Right cardiac atrium (tissue), 5 donors: Measurements from ENCODE around the gene MRPS10. TPM values are rescaled to one million over a fixed set of nuclear protein-coding genes. Genes with fewer than 3 reads are reported as not detected.
"Not testable (repeated sequence)": the region's sequence is repeated elsewhere in the genome, so short reads cannot be mapped to it uniquely, and the experiment has no call there.

ENCODE experiments used
- ATAC-seq, 2 donors: fragments of 200-7000 bp; cut with Tn5 transposase; one replicate each; pipeline versions ENCODE4 v1.8.0 to v1.9.1; 2020; ENCODE audit warnings: moderate library complexity in 2 of 2, mild to moderate bottlenecking in 1 of 2
- DNase-seq, 3 donors: peaks; one replicate each; pipeline ENCODE4 v3.0.0-alpha.2; 2020
- H3K27ac ChIP-seq: one replicate; pipeline ENCODE4 v1.5.1; 2013; ENCODE audit warnings: mild to moderate bottlenecking, low read length, control low read depth, moderate library complexity
- H3K27me3 ChIP-seq: one replicate; pipeline ENCODE4 v1.6.1; 2013; ENCODE audit not compliant: control insufficient read depth, insufficient read depth
- H3K4me1 ChIP-seq: one replicate; pipeline ENCODE4 v1.6.1; 2013; ENCODE audit warnings: low read length; ENCODE audit not compliant: control insufficient read depth, insufficient read depth
- H3K4me3 ChIP-seq: one replicate; pipeline ENCODE4 v1.5.1; 2013; ENCODE audit warnings: low read length, control low read depth
- H3K9me3 ChIP-seq: one replicate; pipeline ENCODE4 v1.6.1; 2013; ENCODE audit warnings: low read length; ENCODE audit not compliant: control insufficient read depth
- WGBS: extraction: QIAGEN DNeasy Blood & Tissue Kit; methylation state at CpG from one replicate; pipeline ENCODE4 v1.1.7; 2013; 5-methylcytosine and 5-hydroxymethylcytosine counted together
- intact Hi-C, 4 donors: fragments of 100-400 bp; cut with DNase I; formaldehyde crosslinking; loops; one replicate each; pipeline versions ENCODE4 v1.11.0 to v1.14.0; 2022 to 2023
- polyA plus RNA-seq: library from polyadenylated mRNA; stranded (reverse); fragments of 200-250 nt; gene quantifications from one replicate; pipeline ENCODE4 v1.2.3, GENCODE V29; 2013
- total RNA-seq, 4 donors: library from RNA; stranded (reverse); fragmentation: NEBNext Ultra II Directional; extraction: Animal tissue kit (Norgen Biotek cat#: 25700); gene quantifications; one replicate each; pipeline ENCODE4 v1.2.1, GENCODE V29; 2021
- donor health status: healthy with polysubstance abuse.
- donor health status: DM: no; HTN: yes; CAD: no.
- donor health status: DM: no; HTN: no; CAD: no.
- donor health status: DM: no; HTN: yes; CAD: no; lungs with severe emphysema.
- donor health status: DM: yes; HTN: yes; CAD: no.

The MRPS10 gene
- total and polyA plus RNA-seq, 5 donors: 39.0 to 46.1 (median 41.8) TPM

DNA sequence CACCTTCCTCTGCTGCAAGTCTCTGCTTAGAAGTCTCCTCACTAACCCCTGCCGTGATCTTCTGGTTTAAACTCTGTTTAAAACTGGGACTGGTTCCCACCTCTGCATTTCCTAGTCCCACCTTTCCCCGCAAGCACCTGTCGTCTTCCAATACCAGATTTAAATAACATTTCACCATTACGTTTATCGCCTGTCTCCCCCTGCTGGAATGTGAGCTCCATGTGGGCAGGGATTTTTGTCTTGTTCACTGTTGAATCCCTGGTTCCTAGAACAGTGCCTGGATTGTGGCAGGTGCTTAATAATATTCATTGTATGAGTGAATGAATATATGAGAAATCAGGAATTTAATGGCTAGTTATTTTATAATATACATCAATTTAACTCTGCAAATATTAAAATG, 41.8 kb downstream of the MRPS10 start:
- Histone ChIP-seq H3K4me3 (no peak overlapping the region), H3K9me3 (no peaks in the 10 kb centered on the region), H3K27me3 (no peaks in the 10 kb centered on the region), H3K4me1 (no peaks in the 10 kb centered on the region), H3K27ac (no peak overlapping the region)
- 63% methylated on average over 5 of the region's 5 CpGs for WGBS
- no peak for ATAC-seq
- no peak for DNase-seq
- intact Hi-C loops: no loop called here

DNA sequence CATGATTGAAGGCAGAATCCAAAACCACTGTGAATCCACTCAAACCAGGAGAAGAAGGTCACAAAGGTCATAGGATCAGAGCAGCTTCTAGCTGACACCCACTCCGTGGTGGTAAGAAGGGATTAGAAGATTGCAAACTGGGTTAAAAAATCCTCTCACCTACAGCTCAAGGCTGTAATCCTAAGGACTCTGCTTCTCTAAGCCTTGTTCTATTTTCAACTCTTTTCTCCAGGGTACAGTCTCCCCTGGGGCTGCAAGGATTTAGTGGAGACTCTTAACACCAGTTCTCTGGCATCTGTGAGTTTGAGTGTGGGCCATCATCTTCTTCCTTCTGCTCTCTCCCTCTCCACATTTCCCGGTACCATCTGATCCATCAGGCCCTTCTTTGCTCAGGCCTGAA, 44.6 kb downstream of the MRPS10 start, which contains the start of gene GUCA1A:
GUCA1A (plus strand) TSS at position 264 of the 400 bp plus-strand sequence. CDS start 250 bp downstream, outside the sequence.
- 84% methylated on average over 2 of the region's 2 CpGs for WGBS
- DNase-seq (no peak), ATAC-seq (no peak)
- no peak within 1 kb of the TSS for H3K27ac ChIP-seq
- H3K27me3 ChIP-seq: no peaks in the 10 kb centered on the region
- intact Hi-C loops: no loop called here
- no peaks in the 10 kb centered on the region for H3K4me1 ChIP-seq
- no peaks in the 10 kb centered on the region for H3K9me3 ChIP-seq
- no peak within 1 kb of the TSS for H3K4me3 ChIP-seq

DNA sequence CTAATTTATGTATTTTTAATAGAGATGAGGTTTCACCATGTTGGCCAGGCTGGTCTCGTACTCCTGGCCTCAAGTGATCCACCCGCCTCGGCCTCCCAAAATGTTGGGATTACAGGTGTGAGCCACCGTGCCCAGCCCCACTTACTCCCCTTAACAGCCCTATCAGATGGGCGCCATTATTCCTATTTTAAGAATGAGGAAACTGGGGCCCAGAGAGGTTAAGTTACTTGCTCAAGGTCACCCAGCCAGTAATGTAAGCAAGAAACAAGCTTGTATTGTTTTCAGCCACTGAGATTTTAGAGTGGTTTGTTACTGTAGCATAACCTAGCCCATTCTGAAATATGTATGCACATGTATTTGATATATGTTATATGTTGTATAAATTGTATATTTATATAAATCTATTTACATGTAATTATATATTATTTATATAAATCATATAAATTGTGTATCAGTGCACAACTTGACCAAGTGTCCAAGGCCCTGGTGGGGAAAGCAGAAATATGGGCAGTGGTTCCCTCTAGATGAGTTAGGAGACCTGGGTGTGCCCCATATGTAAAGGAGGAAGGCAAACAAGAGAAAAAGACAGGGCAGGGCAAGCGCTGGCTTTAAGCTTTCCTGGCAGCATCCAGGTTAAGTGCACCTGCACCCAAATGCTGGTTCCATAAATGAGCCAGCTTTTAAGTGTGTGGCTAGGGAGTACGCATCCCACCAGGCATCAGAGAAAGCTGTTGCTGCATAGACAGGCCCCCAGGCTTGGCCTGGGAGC, 45.7 kb downstream of the MRPS10 start:
- WGBS: 91% methylated on average over 7 of the region's 7 CpGs
- Histone ChIP-seq H3K27ac (no peak overlapping the region), H3K4me1 (no peaks in the 10 kb centered on the region), H3K27me3 (no peaks in the 10 kb centered on the region), H3K4me3 (no peak overlapping the region), H3K9me3 (no peaks in the 10 kb centered on the region)
- intact Hi-C loops: no loop called here
- DNase-seq: no peak
- no peak for ATAC-seq

DNA sequence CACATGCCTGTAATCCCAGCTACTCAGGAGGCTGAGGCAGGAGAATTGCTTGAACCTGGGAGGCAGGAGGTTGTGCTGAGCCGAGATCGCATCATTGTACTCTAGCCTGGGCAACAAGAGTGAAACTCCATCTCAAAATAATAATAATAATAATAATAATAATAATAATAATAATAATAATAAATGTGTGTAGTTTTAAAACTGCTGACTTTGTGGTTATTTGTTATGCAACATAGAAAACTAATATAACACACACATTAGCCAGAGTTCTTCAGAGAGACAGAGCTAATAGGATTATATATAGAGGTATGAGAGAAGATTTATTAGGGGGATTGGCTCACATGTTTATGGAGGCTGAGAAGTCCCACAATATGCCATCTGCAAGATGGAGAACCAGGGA, 47.9 kb downstream of the MRPS10 start:
- H3K27ac ChIP-seq, intact Hi-C loops, DNase-seq, H3K4me3 ChIP-seq, H3K27me3 ChIP-seq, H3K9me3 ChIP-seq, ATAC-seq, H3K4me1 ChIP-seq: not testable (repeated sequence)
- WGBS: 93% methylated on average over 2 of the region's 2 CpGs

DNA sequence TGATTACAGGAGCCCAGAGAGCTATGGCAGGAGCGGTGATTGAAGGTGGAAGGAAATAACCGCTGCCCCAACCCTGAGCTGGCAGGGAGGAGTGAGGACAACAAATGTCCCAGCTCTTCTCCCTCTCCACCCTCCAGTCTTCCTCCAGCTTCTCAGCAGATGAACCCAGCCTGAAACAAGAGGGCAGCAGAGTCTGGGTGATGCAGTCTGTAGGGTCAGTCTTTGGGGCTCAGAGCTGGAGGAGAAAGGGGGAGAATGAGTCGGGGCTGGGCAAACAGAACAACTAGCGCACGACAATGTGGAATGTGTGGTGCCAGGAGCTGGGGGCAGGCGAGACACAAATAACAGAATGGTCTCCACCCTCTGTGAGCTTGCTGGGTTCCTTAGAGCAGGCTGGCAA, 49.0 kb downstream of the MRPS10 start:
- Histone ChIP-seq H3K4me3 (no peak overlapping the region), H3K4me1 (no peaks in the 10 kb centered on the region), H3K27ac (no peak overlapping the region), H3K9me3 (no peaks in the 10 kb centered on the region), H3K27me3 (no peaks in the 10 kb centered on the region)
- DNase-seq (no peak), ATAC-seq (no peak)
- 69% methylated on average over 6 of the region's 6 CpGs for WGBS
- intact Hi-C loops: no loop called here

DNA sequence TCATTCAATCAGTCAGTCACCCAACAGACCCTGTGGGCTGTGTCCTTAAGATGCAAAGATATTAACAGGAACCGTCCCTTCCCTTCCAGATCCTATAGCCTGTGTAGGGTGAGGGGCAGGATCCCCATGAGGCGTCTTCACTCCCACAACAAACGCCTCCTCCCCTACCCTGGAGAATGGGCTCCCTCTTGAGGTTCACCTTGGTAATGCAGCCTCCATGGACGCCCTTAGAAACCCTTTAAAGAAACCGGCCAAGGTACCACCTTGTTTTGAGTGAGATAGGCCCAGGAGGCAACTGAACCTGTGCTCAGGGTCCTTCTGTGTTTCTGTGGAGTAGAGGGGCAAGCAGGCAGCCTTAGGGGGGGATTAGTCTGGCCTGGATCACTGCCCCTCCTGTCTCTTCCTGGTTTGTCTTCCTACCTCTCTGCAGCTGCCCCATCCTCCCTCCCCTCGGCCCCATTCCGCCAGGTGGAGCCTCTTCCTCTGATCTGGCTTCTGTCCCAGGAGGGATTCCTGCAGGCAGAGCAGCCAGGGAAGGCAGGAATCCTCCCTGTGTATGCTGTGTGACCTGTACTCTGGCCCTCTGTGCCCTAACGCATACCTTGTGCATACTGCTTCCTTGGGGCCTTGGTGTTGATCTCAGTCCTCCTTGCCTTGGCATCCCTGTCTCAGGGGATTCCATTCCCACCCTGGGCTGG, 51.1 kb downstream of the MRPS10 start:
- peak; percentile 47 to 74 (median 69) for DNase-seq
- WGBS: 13% methylated on average over 8 of the region's 8 CpGs

DNA sequence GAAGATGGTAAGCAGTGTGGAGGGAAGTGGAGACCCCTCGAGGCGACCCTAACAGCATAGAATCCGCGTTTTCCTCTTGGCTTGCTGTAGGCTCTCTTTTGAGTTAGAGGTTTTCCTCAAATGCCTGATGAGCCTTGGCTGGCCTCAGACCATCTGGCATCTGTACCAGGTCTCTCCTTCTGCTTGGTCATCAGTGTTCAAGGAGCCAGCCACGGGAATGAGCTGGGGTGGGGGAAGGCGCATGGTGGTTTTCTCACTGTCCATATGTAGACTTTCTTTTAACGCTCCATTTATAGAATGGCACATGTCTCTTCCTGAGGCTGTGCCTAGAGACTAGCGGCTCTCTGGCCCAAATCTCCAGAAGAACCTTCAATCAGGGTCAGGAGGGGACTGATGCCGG, 52.6 kb downstream of the MRPS10 start:
- Histone ChIP-seq H3K4me3 (no peak overlapping the region), H3K27me3 (no peaks in the 10 kb centered on the region), H3K9me3 (no peaks in the 10 kb centered on the region), H3K4me1 (no peaks in the 10 kb centered on the region), H3K27ac (no peak overlapping the region)
- DNase-seq (no peak), ATAC-seq (no peak)
- WGBS: 79% methylated on average over 9 of the region's 9 CpGs
- intact Hi-C loops: loop anchor here in 1 of 4 donors (2.0 kb wide), 1 partner anchor 88 kb away; no protein-coding TSS in a partner anchor

More for the DNA sequence above, 51.1 kb downstream of the MRPS10 start:
- Histone ChIP-seq H3K4me1 (no peaks in the 10 kb centered on the region), H3K27me3 (no peaks in the 10 kb centered on the region), H3K9me3 (no peaks in the 10 kb centered on the region), H3K27ac (no peak overlapping the region), H3K4me3 (no peak overlapping the region)
- intact Hi-C loops: loop anchor here in 3 of 4 donors (1.0 to 2.0 kb wide), 3 partner anchors 91 to 94 kb away; no protein-coding TSS in a partner anchor
- peak; percentile 71 to 81 for ATAC-seq

DNA sequence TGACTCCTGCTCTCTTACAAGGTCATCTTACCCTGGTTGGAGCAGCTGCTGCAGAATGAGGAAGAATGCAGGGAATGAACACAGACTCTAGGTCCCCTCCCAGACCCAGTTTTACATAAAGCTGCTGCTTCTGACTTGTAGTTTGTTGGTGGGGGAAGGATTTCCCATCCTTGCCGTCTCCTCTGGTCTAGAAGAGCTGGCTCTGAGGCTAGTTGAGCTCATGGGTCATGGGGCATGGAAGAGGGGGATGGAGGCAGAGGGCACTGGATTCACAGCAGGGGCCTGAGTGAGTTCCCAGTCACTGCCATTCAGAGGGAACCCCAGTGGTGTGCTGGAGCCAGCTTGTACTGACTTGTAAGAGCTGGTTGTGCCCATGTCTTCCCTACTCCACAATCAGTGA, 53.7 kb downstream of the MRPS10 start:
- H3K27me3 ChIP-seq: no peaks in the 10 kb centered on the region
- no peak for ATAC-seq
- intact Hi-C loops: loop anchor here in 1 of 4 donors (2.0 kb wide), 1 partner anchor 87 kb away; no protein-coding TSS in a partner anchor
- H3K4me3 ChIP-seq: no peak overlapping the region
- 38% methylated on average over 1 of the region's 1 CpG for WGBS
- DNase-seq: no peak
- no peaks in the 10 kb centered on the region for H3K9me3 ChIP-seq
- H3K4me1 ChIP-seq: no peaks in the 10 kb centered on the region
- no peak overlapping the region for H3K27ac ChIP-seq

DNA sequence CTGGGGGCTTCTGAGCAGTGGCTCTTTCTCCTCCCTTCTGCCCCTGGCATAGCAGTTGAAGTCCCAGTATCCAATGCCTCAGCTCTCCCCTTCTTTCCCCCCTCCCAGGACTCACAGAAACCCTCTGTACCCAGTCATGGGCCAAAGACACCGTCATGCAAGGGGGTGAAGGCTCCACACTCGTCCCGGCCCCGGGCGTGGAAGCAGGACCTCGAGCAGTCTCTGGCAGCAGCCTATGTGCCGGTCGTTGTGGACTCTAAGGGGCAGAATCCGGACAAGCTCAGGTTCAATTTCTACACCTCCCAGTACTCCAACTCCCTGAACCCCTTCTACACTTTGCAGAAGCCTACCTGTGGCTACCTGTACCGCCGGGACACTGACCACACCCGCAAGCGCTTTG, 54.8 kb downstream of the MRPS10 start:
- Histone ChIP-seq H3K9me3 (no peaks in the 10 kb centered on the region), H3K4me1 (no peaks in the 10 kb centered on the region), H3K27ac (no peak overlapping the region), H3K27me3 (no peaks in the 10 kb centered on the region), H3K4me3 (no peak overlapping the region)
- 83% methylated on average over 13 of the region's 13 CpGs for WGBS
- intact Hi-C loops: no loop called here
- DNase-seq (no peak), ATAC-seq (no peak)

DNA sequence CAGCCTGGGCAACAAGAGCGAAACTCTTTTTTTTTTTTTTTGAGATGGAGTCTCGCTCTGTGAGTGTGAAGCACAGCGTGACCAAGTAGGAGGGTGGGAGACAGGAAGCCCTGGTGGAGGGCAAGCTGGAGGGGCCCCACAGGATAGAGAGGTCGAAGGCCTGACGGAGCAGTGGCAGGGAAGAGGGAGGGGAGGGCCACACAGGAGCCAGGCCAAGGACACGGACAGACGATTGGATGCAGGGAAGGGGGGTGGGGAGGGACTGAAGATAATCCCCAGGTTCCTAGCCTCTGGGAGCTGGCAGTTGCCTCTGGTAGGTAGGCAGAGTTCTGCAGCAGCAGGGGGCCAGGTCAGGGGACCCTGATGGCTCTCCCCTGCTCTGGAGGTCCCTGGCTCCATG, 55.3 kb downstream of the MRPS10 start:
- Histone ChIP-seq H3K4me1 (no peaks in the 10 kb centered on the region), H3K27me3 (no peaks in the 10 kb centered on the region), H3K27ac (no peak overlapping the region), H3K9me3 (no peaks in the 10 kb centered on the region), H3K4me3 (no peak overlapping the region)
- WGBS: 44% methylated on average over 7 of the region's 7 CpGs
- ATAC-seq: no peak
- intact Hi-C loops: no loop called here
- DNase-seq: no peak

DNA sequence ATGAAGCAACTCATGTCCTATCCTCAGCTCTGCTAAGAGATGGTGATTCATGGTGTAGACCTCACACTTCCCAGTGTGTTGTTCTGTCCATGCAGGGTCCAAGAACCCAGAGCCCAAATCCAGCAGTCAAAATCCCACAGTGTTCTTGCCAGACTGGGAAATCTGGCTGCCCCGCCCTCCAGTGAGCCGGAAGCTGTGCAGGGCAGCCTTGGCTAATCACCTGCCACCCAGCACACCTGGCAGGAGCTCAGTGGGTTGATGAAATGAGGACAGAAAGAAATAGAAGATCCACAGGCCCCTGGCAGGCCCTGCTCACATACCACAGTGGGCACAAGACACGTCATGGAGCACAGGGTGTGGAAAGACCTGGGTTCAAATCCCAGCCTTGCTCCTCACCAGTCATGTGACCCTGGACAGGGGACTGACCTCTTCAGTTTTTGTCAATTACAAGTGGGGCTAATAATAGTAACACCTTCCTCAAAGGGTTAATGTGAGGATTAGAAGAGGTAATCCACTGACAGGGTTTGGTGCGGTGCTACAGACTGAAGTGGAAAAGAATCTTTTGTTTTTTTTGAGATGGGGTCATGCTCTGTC, 58.1 kb downstream of the MRPS10 start:
- intact Hi-C loops: no loop called here
- ATAC-seq (no peak), DNase-seq (no peak)
- no peaks in the 10 kb centered on the region for H3K9me3 ChIP-seq
- no peaks in the 10 kb centered on the region for H3K27me3 ChIP-seq
- no peaks in the 10 kb centered on the region for H3K4me1 ChIP-seq
- H3K4me3 ChIP-seq: no peak overlapping the region
- 66% methylated on average over 4 of the region's 4 CpGs for WGBS
- H3K27ac ChIP-seq: no peak overlapping the region
